K562 (cell line): ENCODE data around the gene PPP1R12C. TPM values are rescaled to one million over a fixed set of nuclear protein-coding genes. Genes with fewer than 3 reads are reported as not detected.

Experiments
- BHLHE40 ChIP-seq: IDR thresholded peaks from 2 replicates; pipeline ENCODE4 v1.6.1; 2011; ENCODE audit warnings: low read length, improper control_type of control experiment
- ELF4 ChIP-seq: fragments of 450-650 bp; formaldehyde crosslinking; IDR thresholded peaks from 2 replicates; pipeline ENCODE4 v1.4.0; 2022; ENCODE audit warnings: missing genetic modification characterization
- FOXA3 ChIP-seq, 2 experiments: fragments of 450-650 bp in 1 of 2; sonication (generic) in 1 of 2; formaldehyde crosslinking; IDR thresholded peaks in 1 of 2; conservative IDR thresholded peaks in 1 of 2; 2 replicates each; pipeline versions ENCODE4 v1.4.0 to v1.8.0; 2020 to 2022; ENCODE audit warnings: mild to moderate bottlenecking in 2 of 2, missing genetic modification reagents in 1 of 2
- HLTF ChIP-seq: fragments of 450-650 bp; IDR thresholded peaks from 2 replicates; pipeline ENCODE4 v1.6.1; 2016
- HNRNPLL ChIP-seq: fragments of 200-400 bp; formaldehyde crosslinking; IDR thresholded peaks from 2 replicates; pipeline ENCODE4 v1.6.1; 2017; ENCODE audit warnings: low read length, low read depth, mild to moderate bottlenecking; ENCODE audit not compliant: poor library complexity, severe bottlenecking
- KDM2B ChIP-seq: fragments of 250-450 bp; sonication (Bioruptor Pico); IDR thresholded peaks from 2 replicates; pipeline ENCODE4 v1.8.0; 2021; ENCODE audit warnings: mild to moderate bottlenecking, moderate library complexity
- LCOR ChIP-seq: sonication (generic); formaldehyde crosslinking; IDR thresholded peaks from 2 replicates; pipeline ENCODE4 v1.8.0; 2022; ENCODE audit warnings: mild to moderate bottlenecking, missing genetic modification reagents
- MAZ ChIP-seq, 2 experiments: fragments of 450-650 bp in 1 of 2; sonication (generic) in 1 of 2; formaldehyde crosslinking; IDR thresholded peaks in 1 of 2; conservative IDR thresholded peaks in 1 of 2; 2 replicates each; pipeline versions ENCODE4 v1.4.0 to v1.5.0; 2020; ENCODE audit warnings: mild to moderate bottlenecking in 1 of 2, missing genetic modification reagents in 1 of 2
- NONO ChIP-seq, 2 experiments: fragments of 200-400 bp in 1 of 2; fragments of 450-650 bp in 1 of 2; formaldehyde crosslinking in 1 of 2; IDR thresholded peaks; 2 replicates each; pipeline ENCODE4 v1.6.1; 2017; ENCODE audit warnings: low read depth in 2 of 2, mild to moderate bottlenecking in 2 of 2, moderate library complexity in 2 of 2, low read length in 1 of 2
- RREB1 ChIP-seq: fragments of 250-450 bp; sonication (Bioruptor Pico); IDR thresholded peaks from 2 replicates; pipeline ENCODE4 v1.4.0; 2020
- SOX6 ChIP-seq: fragments of 450-650 bp; IDR thresholded peaks from 2 replicates; pipeline ENCODE4 v1.6.1; 2014; ENCODE audit warnings: mild to moderate bottlenecking
- SREBF1 ChIP-seq: fragments of 150-350 bp; IDR thresholded peaks from 2 replicates; pipeline ENCODE4 v1.6.1; 2014; ENCODE audit warnings: antibody characterized with exemption, low read depth, low read length, borderline replicate concordance
- SRSF1 ChIP-seq: fragments of 200-400 bp; formaldehyde crosslinking; IDR thresholded peaks from 2 replicates; pipeline ENCODE4 v1.6.1; 2017; ENCODE audit warnings: mild to moderate bottlenecking, low read depth, low read length, moderate library complexity
- TEAD4 ChIP-seq, 2 experiments: sonication (generic) in 1 of 2; formaldehyde crosslinking in 1 of 2; IDR thresholded peaks; 2 replicates each; pipeline versions ENCODE4 v1.6.1 to v1.8.0; 2012 to 2022; ENCODE audit warnings: borderline replicate concordance in 1 of 2, inconsistent platforms in 1 of 2, low read length in 1 of 2, mild to moderate bottlenecking in 1 of 2, missing genetic modification reagents in 1 of 2
- TFE3 ChIP-seq: fragments of 450-650 bp; formaldehyde crosslinking; IDR thresholded peaks from 2 replicates; pipeline ENCODE4 v1.4.0; 2020; ENCODE audit warnings: mild to moderate bottlenecking, mixed read lengths
- VEZF1 ChIP-seq: fragments of 200-800 bp; sonication (Bioruptor generic); IDR thresholded peaks from 2 replicates; pipeline ENCODE4 v1.6.1; 2017; ENCODE audit warnings: missing genetic modification characterization, missing compliant biosample characterization
- ZFX ChIP-seq: sonication (generic); formaldehyde crosslinking; IDR thresholded peaks from 2 replicates; pipeline ENCODE4 v1.8.0; 2022; ENCODE audit warnings: mild to moderate bottlenecking, missing genetic modification reagents, moderate library complexity
- polyA plus RNA-seq, 8 experiments: library from polyadenylated mRNA; depleted of rRNA in 4 of 8; stranded (reverse) in 5 of 8; unstranded in 3 of 8; fragments of >200 nt; fragmentation: Nextera tagmentation in 2 of 8; fragmentation: Illumina TruSeq in 1 of 8; extraction: Ambion mirVana in 2 of 8; extraction: Trizol in 1 of 8; gene quantifications; 2 replicates each; pipeline versions ENCODE4 v1.2.1 to v1.2.3, GENCODE V29; 2011 to 2014; ENCODE audit warnings: inconsistent platforms in 1 of 8, missing spikeins in 1 of 8
- total RNA-seq, 7 experiments: library from RNA; depleted of rRNA in 6 of 7; stranded (reverse); fragments of >200 nt in 6 of 7; fragmentation: Illumina TruSeq in 2 of 7; extraction: Trizol in 2 of 7; gene quantifications; 2 replicates each; pipeline versions ENCODE4 v1.2.1 to v1.2.3, GENCODE V29; 2011 to 2021; ENCODE audit warnings: low replicate concordance in 1 of 7

Gene PPP1R12C
- total and polyA plus RNA-seq, 9 of the 15 experiments (the other 6 are each of a cell fraction or from before 2014, with no cell fraction given): 1.8 to 136 (median 33.7) TPM

GRCh38 chr19:55166530-55167268, 49.3 kb upstream of the PPP1R12C start, which contains the start of gene DNAAF3 (continued):
- TF ChIP-seq RREB1 (CRISPR knock-in tag) (0 out of 2 replicates have a peak, but pooled peaks have one; percentile 80), BHLHE40 (peak; percentile 92), TFE3 (CRISPR knock-in tag) (peak; percentile 14; the same call in 1 of the 2 replicates), HNRNPLL (peak; percentile 79), FOXA3 (CRISPR knock-in tag; conservative IDR thresholded peaks at IDR 0.05 in 1 of 2, IDR thresholded peaks at IDR 0.05 in 1 of 2) (0 out of 4 replicates have a peak, but pooled peaks of 1 of the 2 experiments have one; percentile 28), MAZ (CRISPR knock-in tag; conservative IDR thresholded peaks at IDR 0.05 in 1 of 2, IDR thresholded peaks at IDR 0.05 in 1 of 2) (peak in 1 of 2 experiments; percentile 76; a peak in 1 of 4 replicates), TEAD4 (IDR thresholded peaks at IDR 0.05; ENCODE audit: low read length) (peak; percentile 33; the same call in 1 of the 2 replicates), TEAD4 (CRISPR knock-in tag; IDR thresholded peaks at IDR 0.05; ENCODE audit: borderline replicate concordance) (no peak), ZFX (CRISPR knock-in tag) (no peak), SOX6 (0 out of 2 replicates have a peak, but pooled peaks have one; percentile 41), SRSF1 (no peak), ELF4 (CRISPR knock-in tag) (peak; percentile 87), SREBF1 (peak; percentile 77; the same call in 1 of the 2 replicates), VEZF1 (CRISPR knock-in tag) (peak; percentile 88), HLTF (peak; percentile 75; the same call in 1 of the 2 replicates), NONO (IDR thresholded peaks at IDR 0.05; ENCODE audit: low read depth in 2 of 2, low read length in 1 of 2) (peak in 1 of 2 experiments; percentile 99; a peak in 2 of 4 replicates), KDM2B (CRISPR knock-in tag) (no peak), LCOR (CRISPR knock-in tag) (peak; percentile 66; the same call in 1 of the 2 replicates)
